H54 (cell line): ENCODE data around the gene DLGAP1.

Experiments used
- DNase-seq: peaks from one replicate; pipeline ENCODE4 v3.0.0; 2011; ENCODE audit warnings: low spot score, mixed read lengths; ENCODE audit not compliant: insufficient read length
- FAIRE-seq: peaks from 3 replicates; lab custom pipeline; 2011; peaks lifted over from hg19 to GRCh38; lab: Jason Lieb, UNC
- POLR2A ChIP-seq: IDR thresholded peaks from 2 replicates; pipeline ENCODE4 v1.6.1; 2011; ENCODE audit warnings: low read depth, mild to moderate bottlenecking, low read length

Gene DLGAP1

GRCh38 chr18:3967359-3968180, 487.5 kb downstream of the DLGAP1 start:
- no peak for TF ChIP-seq POLR2A
- DNase-seq (no peak), FAIRE-seq (no peak)

- no peak for TF ChIP-seq POLR2A
- FAIRE-seq = no peak
- no peak for DNase-seq
Observed at GRCh38 chr18:3966642-3967358, 488.3 kb downstream of the DLGAP1 start.

DNA sequence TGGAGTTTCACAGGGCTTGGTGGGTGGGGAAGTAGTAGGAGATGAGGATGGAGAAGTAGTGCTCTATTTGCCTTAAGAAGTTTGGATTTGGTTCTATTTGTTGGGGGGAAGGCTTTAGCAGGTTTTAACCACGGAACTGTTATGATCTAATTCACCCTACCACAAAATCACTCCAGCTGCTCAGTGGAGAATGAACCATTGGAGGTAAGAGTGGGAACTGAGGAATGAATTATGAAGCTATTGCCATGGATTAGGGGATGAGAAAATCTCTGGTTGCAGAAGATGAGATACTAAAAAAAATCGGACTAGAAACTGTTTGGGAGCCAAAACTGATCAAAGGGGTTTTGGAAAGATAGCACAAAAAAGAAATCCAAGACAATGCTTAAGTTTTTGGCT, 488.9 kb downstream of the DLGAP1 start:
- no peak for TF ChIP-seq POLR2A
- FAIRE-seq (no peak), DNase-seq (no peak)

- TF ChIP-seq POLR2A = no peak
- DNase-seq = no peak
- no peak for FAIRE-seq
Observed at GRCh38 chr18:3960977-3961376, 494.1 kb downstream of the DLGAP1 start.

DNA sequence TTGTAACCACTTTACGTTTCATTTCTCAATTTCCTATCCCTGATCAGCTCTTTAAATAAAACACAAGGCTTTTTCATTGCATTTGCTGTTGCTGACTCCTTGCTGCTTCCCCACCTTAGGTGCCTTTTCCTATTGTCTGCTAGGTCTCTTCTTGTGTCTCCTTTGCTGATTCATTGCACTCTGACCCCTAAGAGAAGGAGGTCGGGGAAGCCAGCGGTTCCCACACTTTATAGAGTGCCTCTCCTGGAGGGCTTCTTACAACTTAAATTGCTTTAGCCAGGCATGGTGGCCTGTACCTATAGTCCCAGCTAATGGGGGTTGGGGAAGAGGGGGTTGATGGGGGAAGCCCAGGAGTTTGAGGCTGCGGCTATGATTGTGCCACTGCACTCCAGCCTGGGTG, 495.0 kb downstream of the DLGAP1 start:
- DNase-seq = no peak
- TF ChIP-seq POLR2A = no peak
- FAIRE-seq = no peak

DNA sequence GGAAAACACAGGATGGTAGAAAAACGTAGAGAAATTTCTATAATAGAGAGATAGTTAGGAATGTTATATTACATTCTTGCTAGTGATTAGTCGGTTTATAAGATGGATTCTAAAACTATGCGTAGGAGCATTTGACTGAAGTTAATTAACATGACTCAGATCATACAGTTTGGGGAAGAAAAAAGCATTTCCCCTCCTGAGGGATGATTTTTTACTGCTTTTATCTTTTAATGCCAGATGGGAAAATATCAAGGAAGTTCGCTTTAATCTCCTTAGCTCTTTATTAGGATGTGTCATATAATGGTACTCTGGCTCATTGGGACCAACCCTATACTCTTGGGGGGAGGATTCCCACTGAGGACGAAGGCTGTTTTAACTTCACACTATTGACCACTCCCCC, 503.1 kb downstream of the DLGAP1 start:
- DNase-seq = no peak
- no peak for TF ChIP-seq POLR2A
- FAIRE-seq = no peak

DNA sequence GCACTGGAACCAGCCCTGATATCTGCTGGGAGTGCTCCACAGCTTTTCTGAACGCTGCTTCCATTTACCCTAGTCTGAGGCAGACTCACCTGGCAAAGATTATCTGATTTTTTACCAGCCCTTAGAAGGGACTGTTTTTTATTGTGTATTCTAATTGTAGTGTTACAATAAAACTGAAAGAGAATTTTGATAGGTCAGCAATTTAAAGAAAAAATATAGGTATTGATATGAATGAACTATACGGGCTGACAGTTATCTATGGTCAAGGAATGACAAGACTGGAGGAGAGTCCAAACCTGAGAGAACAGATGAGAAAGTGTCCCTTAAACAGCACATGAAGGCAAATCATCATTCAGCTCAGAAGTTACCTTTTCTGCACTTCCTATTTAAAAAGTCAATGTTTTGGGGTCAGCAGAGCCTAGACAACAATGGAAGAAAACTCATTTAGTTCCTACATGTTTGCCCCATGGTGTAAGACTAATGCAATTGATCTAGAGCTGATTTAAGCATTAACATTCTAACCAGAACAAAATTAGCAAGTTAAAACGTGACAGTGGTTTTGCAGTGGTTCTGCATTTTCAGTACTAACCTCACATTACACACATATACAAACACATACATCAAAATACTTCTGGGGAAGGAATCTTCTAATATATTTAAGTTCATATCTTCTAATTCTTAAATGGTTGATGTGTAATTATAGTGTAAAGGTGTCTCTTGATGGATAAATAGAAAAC, 504.3 kb downstream of the DLGAP1 start:
- no peak for TF ChIP-seq POLR2A
- DNase-seq (no peak), FAIRE-seq (no peak)

DNA sequence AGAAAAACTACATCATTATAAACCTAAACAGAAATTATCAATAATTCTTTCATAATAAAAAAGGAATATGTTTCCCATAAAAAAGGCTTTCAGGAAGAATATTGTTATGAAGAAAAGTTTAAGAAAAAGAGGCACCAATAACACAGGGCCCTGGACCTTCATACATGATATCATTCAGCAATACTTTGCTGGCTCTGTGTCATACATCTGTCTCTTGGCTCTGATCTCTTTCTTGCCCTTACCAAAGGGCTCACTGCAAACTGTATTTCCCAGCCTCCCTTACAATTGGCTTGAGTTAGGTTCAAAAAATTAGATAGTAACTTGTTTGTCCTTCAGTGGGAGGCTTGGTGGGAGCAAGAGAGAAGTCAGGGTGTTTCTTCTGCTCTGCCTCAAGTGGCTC, 506.1 kb downstream of the DLGAP1 start:
- no peak for TF ChIP-seq POLR2A
- DNase-seq = no peak
- FAIRE-seq = no peak

GRCh38 chr18:3947383-3947782, 507.7 kb downstream of the DLGAP1 start:
- DNase-seq = no peak
- FAIRE-seq = no peak
- TF ChIP-seq POLR2A = no peak

- DNase-seq (no peak), FAIRE-seq (no peak)
- TF ChIP-seq POLR2A = no peak
Observed at GRCh38 chr18:3935305-3935704, 519.8 kb downstream of the DLGAP1 start.

DNA sequence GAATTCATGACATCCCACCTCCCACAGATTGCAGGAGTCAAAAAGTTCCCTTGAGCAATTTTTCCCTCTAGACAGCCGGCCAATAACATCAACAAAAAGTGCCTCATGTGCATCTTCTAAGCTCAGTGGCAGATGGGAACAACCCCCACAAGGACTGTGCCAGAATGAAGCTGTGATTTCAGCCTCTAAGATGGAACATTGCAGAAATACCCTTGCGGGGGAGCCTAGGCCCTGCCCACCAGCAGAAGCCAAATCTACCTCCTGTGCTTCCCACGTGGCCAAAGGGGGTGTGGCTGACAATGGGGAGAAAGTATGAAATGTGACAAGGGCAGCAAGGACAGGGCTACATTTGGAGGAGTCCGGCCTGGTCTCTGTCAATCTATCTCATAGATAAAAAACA, 522.8 kb downstream of the DLGAP1 start:
- TF ChIP-seq POLR2A = no peak
- FAIRE-seq (no peak), DNase-seq (no peak)

GRCh38 chr18:3931542-3932112, 523.5 kb downstream of the DLGAP1 start:
- FAIRE-seq = no peak
- DNase-seq = no peak
- TF ChIP-seq POLR2A = no peak

GRCh38 chr18:3931013-3931315, 524.1 kb downstream of the DLGAP1 start:
- no peak for TF ChIP-seq POLR2A
- FAIRE-seq (no peak), DNase-seq (no peak)
